Measurements from ENCODE around the gene PLCE1.
"Not testable (repeated sequence)": the region's sequence is repeated elsewhere in the genome, so short reads cannot be mapped to it uniquely, and the experiment has no call there.

PLCE1 gene

DNA sequence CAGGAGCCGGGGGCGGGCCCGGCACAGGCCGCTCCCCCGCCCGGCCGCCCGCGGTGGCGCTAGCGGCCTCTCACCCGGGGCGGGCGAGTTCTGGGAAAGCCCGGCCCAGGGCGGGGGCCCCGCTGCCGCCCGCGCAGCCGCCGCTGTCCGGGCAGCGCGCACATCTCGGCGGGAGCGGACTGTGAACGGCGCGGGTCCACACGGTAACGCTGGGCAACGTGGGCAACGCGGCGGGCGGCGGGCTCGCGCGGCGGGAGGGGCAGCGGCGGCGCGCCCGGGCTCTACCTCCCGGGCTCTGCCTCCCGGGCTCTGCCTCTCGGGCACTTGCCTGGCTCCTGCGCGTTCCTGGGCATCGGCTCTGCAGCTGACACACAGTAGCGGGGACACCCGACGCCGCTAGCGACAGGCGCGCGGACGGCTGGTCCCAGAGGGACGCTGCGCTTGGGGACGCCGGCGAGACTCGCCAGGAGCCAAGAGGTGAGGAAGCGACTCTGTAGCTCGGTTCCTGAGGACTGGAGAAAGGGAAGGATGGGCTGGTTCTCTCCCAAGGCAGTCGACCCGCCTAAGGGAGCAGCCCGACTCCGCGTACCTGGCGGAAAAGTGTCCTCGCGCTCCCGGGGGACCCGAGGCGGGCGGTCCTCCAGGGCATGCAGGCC is at the start of gene PLCE1:
PLCE1 (plus strand) TSS at position 150 of the 656 bp plus-strand sequence. CDS start 37,116 bp downstream, outside the sequence.
- DNase-seq (ENCODE audit: low spot score): peak; percentile 65

DNA sequence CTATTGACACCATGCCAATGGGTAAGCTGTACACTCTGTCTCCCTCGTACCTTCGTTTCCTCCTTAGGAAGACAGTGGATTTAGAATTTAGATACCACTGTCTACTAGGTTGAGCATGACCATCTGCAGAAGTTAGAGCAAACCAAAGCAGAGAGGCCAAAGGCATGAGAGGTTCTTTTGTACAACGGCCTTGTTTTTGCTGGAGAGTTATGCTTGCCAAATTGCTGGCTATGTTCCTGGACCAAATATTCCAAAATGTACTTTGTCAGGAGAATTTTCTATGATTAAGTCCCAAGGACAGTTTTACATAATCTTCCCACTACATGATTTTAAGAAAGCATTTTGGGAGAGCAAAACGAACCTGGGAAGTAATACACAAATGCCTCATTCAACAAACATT is 47.9 kb upstream of the PLCE1 start:
- DNase-seq (ENCODE audit: low spot score): no peak

DNA sequence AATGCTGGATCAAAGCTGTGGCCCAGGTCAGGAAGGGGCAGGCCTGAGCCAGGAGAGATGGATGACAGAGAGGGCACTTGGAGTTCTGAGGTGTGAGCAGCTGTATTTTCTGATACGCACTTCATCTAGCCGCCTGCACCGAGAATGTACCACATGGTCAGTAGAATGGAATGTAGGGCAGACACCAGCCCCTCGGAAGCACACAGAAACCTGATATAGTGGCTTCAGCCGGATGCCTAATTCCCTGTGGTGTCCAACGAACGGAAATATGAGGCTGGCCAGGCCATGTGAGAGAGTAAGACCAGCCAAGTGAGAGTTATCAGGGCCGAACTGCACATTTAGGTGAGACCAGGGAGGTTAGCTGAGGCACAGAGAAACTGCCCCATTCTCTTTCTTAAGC is 46.7 kb upstream of the PLCE1 start:
- peak; percentile 37 for DNase-seq (ENCODE audit: low spot score)

DNA sequence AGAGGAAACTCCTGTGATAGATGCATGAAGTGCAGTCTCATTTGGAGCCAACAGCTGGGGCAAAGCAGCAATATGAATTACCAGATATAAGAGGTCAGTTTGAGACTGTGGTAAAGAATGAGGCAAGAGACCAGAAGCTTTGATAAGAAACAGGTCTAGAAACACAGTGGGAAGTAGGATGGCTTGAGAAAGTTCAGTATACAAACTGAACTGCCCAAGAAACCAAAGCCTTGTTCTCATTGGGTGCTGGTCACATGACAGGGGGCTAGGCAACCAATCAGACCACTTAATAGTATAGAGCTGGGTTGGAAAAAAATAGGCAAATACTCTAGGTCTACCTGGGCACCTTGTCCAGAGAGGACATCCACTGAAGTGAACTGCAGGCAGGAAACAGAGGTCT is 46.2 kb upstream of the PLCE1 start:
- peak; percentile 16 for DNase-seq (ENCODE audit: low spot score)

DNA sequence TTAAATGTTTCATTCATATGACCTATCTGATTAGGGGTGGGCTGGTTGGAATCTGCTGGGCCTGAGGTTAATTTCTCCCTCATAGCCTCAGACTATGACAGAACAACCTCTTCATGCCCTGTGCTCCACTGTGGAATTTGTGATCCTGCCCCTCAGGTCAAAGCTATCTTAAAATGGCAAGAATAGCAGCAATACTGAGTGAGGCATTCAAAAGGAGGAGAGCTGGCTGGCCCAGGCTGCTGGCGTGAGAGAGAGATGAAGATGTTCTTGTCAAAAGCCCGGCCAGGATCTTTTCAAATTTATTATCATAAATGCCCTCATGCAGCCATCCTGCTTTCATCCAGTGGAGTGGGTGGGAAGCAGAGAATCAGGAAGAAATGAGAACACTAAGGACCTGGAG is 41.8 kb upstream of the PLCE1 start:
- no peak for DNase-seq (ENCODE audit: low spot score)

DNA sequence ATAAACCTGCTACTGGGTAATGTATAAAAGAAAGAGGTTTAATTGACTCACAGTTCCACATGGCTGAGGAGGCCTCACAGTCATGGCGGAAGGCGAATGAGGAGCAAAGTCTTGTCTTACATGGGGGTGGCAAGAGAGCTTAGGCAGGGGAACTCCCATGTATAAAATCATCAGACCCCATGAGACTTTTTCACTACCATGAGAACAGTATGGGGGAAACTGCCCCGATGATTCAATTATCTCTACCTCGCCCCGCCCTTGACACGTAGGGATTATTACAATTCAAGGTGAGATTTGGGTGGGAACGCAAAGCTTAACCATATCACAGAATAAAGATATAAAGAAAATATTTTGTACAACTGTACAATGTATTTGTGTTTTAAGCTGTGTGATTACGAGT is 39.4 kb upstream of the PLCE1 start:
- DNase-seq (ENCODE audit: low spot score): no peak

DNA sequence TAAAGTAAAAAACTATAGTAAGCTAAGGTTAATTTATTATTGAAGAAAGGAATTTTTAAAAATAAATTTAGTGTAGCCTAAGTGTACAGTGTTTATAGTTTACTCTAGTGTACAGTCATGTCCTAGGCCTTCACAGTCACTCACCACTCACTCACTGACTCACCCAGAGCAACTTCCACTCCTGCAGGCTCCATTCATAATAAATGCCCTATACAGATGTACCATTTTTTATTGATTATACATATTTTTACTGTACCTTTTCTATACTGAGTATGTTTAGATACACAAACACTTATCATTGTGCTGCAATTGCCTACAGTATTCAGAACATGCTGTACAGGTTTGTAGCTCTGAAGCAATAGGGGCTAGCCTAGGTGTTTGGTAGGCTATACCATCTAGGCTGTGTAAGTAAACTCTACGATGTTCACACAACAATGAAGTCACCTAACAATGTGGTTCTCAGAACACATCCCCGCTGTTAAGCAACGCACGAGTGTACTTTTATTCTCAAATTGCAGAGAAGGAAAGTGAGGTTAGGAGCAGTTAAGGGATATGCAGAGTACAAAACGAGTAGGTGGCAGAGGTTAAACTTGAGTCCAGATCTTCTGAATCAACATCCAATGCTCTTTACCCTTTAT is 38.9 kb upstream of the PLCE1 start:
- DNase-seq (ENCODE audit: low spot score): no peak

DNA sequence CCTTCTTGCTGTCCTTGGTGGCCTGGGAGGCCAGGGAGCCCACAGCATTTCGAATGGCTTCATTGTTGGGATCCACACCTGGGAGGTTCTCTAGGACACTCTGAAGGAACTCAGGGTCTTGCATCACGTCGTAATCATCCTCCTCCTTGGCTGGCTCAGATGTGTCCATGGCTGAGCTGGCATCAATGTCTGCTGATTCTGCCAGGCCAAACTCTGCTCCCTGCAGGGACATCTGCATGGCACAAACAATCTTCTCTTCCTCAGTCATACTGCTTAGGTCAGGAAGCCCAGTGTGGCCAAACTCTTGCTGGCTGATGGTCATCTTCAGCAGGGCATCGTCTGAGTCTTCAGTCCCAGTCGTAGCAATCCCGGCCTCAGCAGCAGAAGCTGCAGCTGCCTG is 34.9 kb upstream of the PLCE1 start:
- no peak for DNase-seq (ENCODE audit: low spot score)

DNA sequence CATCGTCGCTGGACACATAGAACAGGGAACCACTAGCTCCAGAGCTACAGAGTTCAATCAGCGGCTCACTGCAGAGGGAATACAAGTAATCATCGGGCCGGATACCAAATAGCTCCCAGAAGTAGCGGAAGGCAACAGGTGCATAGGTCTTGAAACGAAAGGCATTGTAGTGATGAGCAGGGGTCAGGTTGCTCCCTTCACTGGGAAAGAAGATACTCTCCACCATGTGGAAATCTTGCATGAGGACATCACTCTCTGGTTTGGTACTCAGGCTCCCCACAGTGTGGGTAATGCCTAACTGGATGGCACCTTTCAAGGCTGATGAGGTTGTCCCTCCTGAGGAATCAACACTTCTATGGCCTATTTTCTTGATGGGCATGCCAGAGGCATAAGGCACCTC is 32.7 kb upstream of the PLCE1 start:
- DNase-seq (ENCODE audit: low spot score): not testable (repeated sequence)

DNA sequence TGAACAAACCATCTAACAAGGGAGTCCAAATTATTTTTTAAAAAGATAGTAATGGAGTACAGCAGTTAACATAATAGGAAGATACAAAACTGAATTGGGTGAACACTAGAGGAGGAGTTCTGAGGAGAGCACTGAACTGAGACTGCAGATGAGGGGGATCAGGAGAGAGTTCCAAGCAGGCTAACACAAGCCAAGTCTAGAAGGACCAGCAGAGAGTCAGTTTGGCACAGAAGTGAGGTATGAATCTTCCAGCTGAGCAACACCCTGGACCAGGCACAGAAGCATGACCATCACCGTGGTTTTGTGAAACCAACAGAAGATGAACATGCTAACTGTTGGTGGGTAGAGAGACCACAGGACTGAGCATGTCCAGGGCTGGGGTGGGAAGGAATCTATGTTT is 30.8 kb upstream of the PLCE1 start:
- no peak for DNase-seq (ENCODE audit: low spot score)

DNA sequence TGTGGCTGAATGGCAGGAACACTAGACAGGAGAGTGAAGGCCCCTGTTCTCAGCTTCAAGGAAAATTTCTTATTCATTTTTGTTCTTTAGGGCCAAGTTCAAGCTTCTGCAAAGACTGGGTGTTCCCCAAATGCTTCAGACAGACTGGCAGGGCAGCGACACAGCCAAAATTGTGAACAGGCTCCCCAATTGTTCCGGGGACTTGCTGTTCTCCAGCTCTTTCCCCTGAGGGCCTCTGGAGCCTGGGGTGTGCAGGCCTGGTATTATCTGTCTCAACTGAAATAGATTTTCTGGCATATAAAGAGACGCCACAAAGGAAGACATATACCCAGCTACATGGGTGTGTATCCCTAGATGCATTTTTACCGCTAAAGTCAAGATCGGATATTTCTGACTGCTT is 30.3 kb upstream of the PLCE1 start:
- no peak for DNase-seq (ENCODE audit: low spot score)

DNA sequence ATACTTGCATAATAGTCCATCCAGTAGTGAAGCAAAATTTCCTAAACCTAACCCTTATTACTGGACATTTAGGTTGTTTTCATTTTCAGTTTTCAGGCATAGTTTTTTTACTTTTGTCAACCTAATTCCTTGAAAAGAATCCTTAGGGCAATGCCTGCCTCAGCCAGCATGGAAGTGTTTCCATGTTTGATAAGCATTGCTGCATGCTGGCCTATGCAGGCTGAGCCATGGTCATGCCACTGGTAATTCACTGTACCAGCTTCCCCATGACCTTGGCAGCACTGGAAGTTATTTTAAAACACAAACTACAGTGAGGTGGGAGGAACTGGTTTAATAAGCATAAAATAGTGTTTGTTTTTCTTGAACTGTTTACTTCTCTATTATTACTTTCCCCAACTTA is 27.8 kb upstream of the PLCE1 start:
- DNase-seq (ENCODE audit: low spot score): no peak

DNA sequence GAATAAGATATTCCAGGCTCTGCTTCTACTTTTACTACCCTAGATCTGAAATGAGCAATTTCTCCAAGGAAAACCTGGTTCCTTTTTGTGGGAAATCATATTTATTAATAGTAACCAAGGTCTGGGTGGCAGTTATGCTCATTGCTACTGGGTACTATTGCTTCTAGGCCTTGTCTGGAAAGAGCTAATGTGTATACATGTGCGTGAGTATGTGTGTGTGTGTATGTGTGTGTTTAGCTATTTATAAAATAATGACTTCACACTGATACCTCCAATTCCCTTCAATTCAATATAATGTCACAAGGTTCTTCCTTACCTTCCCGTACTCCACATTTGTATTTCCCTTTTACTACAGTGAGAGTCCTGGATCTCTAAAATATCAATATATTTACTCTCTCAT is 26.0 kb upstream of the PLCE1 start:
- no peak for DNase-seq (ENCODE audit: low spot score)

DNA sequence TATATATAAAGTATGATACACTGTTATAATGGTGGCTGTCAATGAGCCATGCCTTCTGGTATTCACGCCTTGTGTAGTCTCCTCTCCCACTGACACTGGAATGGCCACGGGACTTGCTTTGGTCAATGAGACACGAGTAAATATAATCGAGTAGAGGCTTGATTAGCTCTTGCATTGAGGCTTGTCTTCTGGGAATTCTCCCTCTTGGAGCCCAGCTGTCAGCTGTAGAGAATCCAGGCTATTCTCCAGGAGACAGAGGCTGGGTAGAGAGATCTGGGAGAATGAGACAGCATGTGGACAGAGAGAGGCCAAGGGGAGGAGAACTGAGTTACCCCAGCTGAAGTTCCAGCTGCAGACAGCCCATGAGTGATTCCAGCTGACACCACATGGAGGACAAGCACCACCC is 25.2 kb upstream of the PLCE1 start:
- no peak for DNase-seq (ENCODE audit: low spot score)

DNA sequence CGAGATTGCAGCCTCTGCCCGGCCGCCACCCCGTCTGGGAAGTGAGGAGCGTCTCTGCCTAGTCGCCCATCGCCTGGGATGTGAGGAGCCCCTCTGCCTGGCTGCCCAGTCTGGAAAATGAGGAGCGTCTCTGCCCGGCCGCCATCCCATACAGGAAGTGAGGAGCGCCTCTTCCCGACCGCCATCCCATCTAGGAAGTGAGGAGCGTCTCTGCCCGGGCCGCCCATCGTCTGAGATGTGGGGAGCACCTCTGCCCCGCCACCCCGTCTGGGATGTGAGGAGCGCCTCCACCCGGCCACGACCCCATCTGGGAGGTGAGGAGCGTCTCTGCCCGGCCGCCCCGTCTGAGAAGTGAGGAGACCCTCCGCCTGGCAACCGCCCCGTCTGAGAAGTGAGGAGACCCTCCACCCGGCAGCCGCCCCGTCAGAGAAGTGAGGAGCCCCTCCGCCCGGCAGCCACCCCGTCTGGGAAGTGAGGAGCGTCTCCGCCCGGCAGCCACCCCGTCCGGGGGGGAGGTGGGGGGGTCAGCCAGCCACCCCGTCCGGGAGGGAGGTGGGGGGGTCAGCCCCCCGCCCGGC is 23.2 kb upstream of the PLCE1 start:
- DNase-seq (ENCODE audit: low spot score): not testable (repeated sequence)

DNA sequence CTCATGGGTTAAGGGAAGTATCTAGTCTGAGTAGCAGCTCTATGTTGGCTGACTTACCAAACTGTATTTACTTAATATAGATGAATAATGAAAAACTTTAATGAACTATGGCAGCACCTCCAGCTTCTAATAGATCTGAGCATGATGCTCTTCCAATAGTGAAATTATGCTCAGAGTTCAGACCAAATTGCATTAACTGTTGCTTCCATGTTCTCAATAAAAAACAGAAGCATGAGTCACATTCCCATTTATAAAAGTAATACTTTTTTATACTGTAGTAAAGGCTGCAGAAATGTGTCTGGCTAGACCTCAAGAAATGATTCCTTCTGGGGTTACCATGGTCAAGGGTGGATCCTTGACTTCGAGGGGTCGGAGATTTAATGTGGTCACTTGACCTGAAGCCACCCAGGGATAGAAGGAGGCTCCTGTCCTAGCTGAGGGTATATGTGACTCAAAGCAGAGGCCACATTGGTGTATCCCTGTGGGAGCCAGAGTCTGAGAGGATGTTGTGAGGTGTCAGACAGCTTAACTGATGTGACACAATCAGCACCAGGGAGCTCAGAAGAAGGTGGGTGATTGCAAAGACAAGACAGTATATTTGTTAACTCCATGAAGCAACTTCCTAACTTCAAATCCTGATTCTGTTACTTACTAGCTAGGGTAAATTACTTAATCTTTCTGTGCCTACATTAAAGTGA is 19.8 kb upstream of the PLCE1 start:
- no peak for DNase-seq (ENCODE audit: low spot score)

DNA sequence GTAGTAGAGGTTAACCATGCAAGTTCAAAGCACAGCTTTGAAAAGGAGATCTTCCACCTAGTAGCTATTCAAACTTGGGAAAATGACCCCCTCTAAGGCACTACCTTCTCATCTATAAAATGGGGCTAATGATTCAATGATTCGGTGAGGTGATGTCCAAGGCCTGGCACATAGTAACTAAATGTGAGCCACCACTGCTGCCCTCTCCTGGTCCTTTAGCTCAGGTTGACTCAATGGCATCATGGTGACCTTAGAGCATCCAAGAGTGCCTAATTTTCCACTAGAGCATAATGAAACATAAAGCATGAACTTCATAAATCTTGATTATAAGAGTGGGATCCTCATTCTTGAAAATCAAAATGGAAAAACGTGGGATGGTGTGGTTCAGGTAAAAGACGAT is 16.3 kb upstream of the PLCE1 start:
- no peak for DNase-seq (ENCODE audit: low spot score)

DNA sequence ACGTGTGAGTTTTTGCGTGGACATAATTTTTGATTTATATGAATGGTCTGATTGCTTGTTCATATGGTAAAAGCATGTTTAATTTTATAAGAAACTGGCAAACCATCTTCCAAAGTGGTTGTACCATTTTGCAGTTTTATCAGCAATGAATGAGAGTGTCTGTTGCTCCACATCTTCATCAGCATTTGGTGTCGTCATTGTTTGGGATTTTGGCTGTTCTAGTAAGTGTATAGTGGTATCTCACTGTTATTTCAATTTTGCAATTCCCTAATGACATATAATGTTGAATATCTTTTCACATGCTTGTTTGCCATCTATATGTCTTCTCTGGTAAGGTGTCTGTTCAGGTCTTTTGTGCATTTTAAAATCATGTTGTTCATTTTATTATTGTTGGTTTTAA is 13.2 kb upstream of the PLCE1 start:
- no peak for DNase-seq (ENCODE audit: low spot score)

DNA sequence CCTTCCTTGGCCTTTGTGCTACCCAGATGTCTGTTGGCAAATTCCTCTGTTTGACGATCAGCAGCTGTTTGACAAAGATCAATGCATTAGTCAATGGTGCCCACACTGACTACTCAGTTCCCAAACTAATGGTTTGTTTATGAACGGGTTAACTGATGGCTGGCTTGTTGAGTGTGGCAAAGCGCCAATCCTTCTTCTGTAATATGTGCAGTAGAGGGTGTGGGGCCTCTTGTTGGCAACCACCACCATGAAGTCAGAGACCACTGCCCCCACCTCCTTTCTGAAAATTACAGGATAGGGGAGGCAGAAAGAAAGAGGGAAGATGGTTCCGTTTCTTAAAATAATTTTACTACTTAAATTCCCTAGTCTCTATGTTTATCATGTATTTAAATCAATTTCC is 2.6 kb upstream of the PLCE1 start:
- no peak for DNase-seq (ENCODE audit: low spot score)

DNA sequence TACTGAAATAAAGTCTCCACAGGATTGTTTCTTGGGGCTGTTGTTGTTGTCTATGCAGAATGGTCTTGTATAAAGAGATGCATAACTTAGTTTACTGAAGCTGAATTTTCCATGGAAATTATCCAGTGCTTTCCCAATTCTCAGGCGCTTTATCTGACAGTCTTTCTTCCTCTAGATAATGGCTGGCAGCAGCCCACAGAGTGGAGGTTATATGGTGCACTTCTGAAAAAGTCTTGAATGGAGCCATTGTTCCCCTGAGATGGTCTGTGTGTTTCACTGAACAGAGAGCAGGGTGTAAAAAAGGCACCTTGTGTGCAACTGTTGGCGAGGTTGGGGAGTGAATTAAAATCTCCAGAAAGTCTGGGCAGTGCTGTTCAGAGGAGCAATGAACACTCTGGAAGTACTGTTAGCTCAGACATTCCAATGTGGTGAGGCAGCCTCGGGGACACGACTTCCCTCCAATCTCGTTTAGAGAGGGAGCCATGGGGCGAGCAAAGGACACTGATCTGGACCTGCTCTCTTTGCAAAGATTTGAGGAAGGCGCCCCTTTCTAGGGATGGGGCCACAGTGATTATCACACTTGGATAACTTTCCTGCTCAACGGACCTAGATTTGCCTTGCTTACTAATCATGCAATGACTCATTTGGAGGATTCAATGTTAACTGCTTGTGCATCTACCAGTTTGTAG is 2.0 kb upstream of the PLCE1 start:
- DNase-seq (ENCODE audit: low spot score): peak; percentile 82

DNA sequence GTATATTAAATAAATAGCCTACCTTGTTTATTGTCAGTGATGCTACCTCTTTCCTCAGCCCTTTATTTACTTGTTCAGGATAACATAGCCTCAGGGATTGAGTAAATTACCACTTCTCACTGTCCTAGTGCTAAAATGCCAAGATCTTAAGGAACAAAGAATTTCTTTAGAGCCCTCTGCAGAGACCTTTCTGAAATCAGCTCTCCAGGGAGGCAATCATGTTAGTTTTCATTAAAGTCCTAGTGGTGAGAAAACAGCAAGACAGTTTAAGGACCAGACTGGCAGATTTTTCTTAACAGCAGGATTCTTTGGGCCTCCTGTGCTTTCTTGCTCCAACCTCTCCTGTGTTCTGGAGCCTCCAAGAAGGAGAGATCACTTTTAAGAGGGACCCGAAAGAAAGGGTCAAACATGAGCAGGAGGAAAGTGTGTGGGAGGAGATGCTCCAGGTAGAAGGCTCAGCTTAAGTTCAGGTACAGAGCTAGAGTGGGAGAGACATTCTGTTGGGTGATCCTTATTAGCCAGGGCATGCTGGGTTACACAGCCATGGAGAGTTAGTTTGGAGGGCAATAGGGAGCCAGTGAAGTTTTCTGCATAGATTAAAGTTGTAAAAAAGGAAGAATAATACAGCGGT is 1.2 kb upstream of the PLCE1 start:
- DNase-seq (ENCODE audit: low spot score): no peak

DNA sequence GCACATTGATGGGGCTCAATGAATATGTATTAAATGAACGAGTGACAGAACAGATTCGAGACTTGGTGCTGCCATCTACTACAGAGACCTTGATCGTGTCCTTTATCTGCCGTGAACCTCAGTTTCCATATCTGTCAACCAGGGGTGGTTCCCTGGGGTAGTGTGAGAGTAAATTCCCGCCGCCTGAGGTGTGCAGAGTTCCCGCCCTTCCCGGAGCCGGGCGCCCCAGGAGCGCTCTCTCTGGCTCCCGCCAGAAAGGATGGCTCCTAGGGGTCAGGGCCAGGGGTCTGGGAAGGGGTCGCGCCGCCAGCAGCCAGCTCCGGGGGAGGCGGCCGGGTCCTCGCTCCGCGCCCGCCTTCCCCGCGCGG is 333 bp upstream of the PLCE1 start:
- no peak for DNase-seq (ENCODE audit: low spot score)

All from hepatic stellate cell (primary cell).